NCI-H1092 treated with DMSO at 0.1 percent for 48 hours (cell line): ENCODE results near the gene TIPRL.
"Not testable (repeated sequence)": the region's sequence is repeated elsewhere in the genome, so short reads cannot be mapped to it uniquely, and the experiment has no call there.

Experiments
- DNase-seq: peaks from one replicate; lab custom pipeline; 2025; lab: John Stamatoyannopoulos, UW

Gene TIPRL

GRCh38 chr1:168159251-168159650, 19.5 kb upstream of the TIPRL start:
- DNase-seq, result no peak

DNA sequence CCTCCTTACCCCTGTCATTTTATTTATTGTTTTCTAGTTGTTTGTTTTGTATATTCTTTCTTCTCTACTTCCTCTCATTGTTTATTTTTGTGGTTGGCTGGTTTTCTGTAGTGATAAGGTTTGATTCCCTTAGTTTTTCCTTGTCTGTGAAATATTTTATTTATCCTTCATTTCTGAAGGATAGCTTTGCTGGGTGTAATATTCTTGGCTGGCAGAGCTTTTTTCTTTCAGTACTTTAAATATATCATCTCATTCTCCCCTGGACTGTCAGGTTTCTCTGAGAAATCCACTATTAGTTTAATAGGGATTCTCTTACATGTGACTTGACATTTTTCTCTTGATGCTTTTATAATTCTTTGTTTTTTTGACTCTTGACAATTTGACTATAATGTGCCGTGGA, 18.8 kb upstream of the TIPRL start:
- no peak for DNase-seq

DNA sequence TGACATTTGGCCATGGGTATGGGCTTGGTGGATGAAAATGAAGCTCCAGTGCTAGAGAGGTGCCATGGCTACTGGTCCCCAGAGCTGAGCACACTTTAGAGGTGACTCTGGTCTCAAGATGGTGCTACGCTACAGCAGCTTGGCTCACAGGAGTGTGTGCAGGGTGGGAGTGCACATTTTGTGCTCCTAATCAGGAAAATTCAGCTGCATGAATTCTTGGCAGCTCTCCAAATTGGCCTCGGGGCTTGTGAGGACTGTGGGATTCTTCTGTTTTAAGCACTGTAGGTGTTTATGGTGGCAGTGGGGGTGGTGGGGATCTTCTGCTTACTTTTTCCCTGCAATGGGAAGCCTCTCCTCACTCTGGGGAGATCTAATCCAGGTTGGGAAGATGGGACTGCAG, 17.3 kb upstream of the TIPRL start:
- DNase-seq, result no peak

- DNase-seq, result no peak
Measured at GRCh38 chr1:168163670-168164069, 15.1 kb upstream of the TIPRL start.

DNA sequence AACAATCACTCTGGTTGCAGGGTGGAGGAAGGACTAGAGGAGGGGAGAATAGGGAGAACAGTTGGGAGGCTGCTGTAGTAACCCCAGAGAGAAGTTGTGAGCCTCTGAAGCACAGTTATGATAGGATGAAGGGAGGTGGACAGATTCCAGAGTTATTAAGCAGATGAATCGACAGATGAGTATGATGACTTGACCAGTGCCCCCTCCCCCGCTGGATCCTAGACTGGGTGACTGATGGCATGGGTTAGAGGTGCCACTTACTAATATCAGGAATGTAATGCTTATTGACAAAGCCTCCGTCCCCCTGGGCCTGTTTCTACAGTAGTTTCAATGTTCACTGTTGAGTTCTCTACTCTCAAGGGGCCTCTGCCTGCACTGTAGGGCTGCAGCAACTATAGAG, 14.0 kb upstream of the TIPRL start:
- no peak for DNase-seq

DNA sequence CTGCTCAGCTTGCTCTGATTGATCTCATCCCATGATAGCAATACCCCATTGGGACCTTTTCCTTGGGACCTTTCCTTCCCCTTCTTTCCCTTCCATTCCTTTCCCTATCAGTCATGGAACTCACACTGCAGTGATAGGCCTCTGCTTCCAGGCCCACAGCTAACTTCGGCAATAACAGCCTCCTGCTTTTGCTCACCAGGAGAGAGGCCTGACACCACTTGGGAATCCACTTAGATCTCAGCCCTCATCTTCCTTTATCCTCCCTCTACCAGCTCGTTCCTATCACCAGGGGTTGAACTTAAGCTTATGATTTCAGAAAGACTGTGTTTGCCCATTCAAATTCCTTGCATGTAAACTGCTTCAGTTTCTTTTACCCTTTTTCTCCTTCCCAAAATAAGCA, 11.0 kb upstream of the TIPRL start:
- no peak for DNase-seq

GRCh38 chr1:168170564-168171508, 7.9 kb upstream of the TIPRL start:
- DNase-seq, result no peak

DNA sequence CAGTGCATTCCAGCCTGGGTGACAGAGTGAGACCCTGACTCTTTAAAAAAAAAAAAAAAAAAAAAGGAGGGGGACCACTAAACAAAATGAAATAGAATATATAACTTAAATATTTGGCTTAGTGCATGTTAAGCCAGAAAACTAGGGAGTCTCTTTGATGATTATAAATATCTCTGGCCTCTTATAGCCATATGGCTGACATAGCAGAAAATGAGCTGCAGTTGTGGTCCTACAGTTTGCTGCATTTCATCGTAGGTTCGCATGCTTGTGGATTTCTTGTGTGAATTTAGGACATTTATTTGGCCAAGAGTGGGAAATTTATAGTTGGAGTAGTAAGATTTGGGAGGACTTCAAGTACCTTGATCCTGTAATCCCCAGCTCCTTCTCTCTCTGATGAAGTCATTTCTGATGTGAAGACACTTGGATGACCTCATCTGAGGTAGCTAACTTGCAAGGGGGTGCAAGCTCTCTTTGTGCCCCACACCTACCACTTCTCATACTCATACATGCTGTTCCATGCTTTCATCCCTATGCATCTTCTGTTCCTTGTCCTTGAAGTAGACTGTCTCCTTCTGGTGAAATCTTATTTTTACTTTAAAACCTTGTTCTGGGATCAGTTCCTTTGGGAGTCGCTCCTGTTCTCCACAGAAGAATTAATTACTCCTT, 6.4 kb upstream of the TIPRL start:
- no peak for DNase-seq

DNA sequence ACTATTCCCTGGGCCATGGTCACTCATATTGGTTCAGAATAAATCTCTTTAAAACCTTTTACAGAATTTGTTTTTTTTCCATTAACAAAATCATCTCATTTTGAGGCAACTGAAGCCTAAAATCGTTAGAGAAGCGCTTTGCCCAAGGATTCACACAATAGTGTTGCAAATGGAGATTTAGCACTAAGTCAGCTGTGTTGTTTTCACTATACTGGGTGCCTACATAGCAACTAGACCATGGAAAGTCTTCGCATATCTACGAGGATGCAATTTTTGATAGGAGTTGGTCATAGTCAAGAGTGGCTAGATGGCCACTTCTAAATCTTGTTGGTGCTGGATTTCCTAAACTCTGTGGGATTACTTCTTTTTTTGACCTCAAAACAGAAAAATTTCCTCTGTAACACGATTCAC, 530 bp upstream of the TIPRL start:
- no peak for DNase-seq

- DNase-seq, result peak; percentile 39
Measured at GRCh38 chr1:168179438-168180147, 831 bp downstream of the TIPRL start.

GRCh38 chr1:168180148-168180524, 1.4 kb downstream of the TIPRL start:
- DNase-seq, result no peak

DNA sequence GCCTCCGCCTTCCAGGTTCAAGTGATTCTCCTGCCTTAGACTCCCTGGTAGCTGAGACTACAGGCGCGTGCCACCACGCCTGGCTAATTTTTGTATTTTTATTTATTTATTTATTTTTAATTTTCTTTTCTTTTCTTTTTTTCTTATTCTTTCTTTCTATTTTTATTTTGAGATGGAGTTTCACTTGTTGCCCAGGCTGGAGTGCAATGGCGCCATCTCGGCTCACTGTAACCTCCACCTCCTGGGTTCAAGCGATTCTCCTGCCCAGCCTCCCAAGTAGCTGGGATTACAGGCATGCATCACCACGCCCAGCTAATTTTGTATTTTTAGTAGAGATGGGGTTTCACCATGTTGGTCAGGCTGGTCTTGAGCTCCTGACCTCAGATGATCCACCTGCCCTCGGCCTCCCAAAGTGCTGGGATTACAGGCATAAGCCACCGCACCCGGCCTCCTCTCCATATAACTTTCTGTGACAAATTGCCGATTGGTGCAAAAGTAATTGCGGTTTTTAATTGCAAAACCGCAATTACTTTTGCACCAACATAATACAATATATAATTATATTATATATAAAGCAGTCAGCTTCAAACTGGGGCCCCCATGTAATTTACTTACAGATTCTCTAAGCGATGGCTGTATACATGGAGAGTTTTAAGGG, 2.4 kb downstream of the TIPRL start:
- DNase-seq, result not testable (repeated sequence)

DNA sequence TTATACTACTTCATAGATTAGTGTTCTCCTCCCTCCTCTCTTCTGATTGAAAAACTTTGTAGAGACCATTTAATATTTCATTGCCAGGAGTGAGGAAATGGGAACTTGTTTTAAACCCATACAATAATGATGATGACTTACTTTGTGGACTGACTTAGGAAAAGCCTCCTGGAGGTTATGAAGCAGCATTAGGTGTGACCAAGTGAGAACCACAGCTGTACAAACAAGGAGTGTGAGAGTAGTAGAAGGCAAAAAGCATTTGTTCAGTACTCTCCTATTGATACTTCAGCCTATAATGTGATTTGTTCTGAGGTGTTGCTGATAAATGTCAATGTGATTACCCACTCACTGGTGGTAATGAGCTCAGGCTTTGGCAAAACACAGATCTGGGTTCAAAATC, 8.4 kb downstream of the TIPRL start:
- peak; percentile 34 for DNase-seq

DNA sequence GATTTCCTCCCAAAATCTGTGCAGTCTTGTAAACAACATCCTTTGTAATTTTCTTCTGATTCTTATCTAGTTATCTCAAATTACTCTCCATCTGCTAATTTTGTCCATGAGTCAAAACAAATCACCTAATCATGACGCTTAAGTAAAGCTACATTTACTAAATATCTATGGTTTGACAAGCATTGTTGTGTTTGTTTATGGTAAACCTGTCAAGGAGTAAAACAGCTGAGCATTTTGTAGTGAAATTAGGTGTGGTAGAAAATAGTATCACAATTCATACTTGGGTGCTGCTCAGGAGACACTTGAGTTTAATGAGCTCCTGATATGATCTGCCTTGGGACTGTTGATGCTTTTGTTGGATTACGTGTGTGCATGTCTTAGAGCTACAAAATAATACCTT, 11.6 kb downstream of the TIPRL start:
- no peak for DNase-seq

GRCh38 chr1:168195199-168196135, 16.7 kb downstream of the TIPRL start:
- DNase-seq, result no peak

- DNase-seq, result no peak
Measured at GRCh38 chr1:168199056-168199455, 20.3 kb downstream of the TIPRL start.

GRCh38 chr1:168202941-168203654, 24.3 kb downstream of the TIPRL start:
- DNase-seq, result no peak

GRCh38 chr1:168206111-168206510, 27.3 kb downstream of the TIPRL start:
- no peak for DNase-seq

DNA sequence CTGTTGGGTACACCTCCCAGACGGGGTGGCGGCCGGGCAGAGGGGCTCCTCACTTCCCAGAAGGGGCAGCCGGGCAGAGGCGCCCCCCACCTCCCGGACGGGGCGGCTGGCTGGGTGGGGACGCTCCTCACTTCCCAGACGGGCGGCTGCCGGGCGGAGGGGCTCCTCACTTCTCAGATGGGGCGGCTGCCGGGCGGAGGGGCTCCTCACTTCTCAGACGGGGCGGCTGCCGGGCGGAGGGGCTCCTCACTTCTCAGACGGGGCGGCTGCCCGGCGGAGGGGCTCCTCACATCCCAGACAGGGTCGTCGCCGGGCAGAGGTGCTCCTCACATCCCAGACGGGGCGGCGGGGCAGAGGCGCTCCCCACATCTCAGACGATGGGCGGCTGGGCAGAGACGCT, 28.9 kb downstream of the TIPRL start:
- not testable (repeated sequence) for DNase-seq

DNA sequence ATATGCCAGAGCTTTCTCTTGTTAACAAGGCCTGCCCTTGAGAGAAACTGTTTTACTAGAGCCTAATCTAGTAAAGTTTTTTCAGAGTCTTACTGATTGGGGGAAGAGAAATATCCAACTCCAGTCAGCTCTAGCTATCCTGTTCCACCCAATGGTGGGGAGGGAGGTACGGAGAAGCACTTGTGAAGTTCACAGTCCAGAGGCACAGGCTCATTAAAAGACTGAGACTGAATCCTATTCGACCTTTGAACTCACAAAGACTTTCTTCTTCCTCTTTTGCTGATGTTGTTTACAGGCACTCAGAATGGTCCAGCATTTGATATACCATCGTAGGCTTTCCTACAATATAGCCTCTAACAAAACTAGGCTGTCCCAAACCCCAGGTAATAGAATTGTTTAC, 31.6 kb downstream of the TIPRL start:
- no peak for DNase-seq
